ENCODE data around the gene ARHGAP5. TPM values are rescaled to one million over a fixed set of nuclear protein-coding genes. Genes with fewer than 3 reads are reported as not detected.
A peak's percentile ranks its signal among the peaks of the same experiment; 100 is the strongest.

ARHGAP5 gene
- total and polyA plus RNA-seq, 9 of the 15 experiments (the other 6 are each of a cell fraction or from before 2014, with no cell fraction given): 3.1 to 21.8 (median 12.1) TPM

- TF ChIP-seq, protein P1, sequence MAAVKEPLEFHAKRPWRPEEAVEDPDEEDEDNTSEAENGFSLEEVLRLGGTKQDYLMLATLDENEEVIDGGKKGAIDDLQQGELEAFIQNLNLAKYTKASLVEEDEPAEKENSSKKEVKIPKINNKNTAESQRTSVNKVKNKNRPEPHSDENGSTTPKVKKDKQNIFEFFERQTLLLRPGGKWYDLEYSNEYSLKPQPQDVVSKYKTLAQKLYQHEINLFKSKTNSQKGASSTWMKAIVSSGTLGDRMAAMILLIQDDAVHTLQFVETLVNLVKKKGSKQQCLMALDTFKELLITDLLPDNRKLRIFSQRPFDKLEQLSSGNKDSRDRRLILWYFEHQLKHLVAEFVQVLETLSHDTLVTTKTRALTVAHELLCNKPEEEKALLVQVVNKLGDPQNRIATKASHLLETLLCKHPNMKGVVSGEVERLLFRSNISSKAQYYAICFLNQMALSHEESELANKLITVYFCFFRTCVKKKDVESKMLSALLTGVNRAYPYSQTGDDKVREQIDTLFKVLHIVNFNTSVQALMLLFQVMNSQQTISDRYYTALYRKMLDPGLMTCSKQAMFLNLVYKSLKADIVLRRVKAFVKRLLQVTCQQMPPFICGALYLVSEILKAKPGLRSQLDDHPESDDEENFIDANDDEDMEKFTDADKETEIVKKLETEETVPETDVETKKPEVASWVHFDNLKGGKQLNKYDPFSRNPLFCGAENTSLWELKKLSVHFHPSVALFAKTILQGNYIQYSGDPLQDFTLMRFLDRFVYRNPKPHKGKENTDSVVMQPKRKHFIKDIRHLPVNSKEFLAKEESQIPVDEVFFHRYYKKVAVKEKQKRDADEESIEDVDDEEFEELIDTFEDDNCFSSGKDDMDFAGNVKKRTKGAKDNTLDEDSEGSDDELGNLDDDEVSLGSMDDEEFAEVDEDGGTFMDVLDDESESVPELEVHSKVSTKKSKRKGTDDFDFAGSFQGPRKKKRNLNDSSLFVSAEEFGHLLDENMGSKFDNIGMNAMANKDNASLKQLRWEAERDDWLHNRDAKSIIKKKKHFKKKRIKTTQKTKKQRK (IDR thresholded peaks at IDR 0.05; ENCODE audit: borderline replicate concordance, low read depth, low read length): no peak
- TF ChIP-seq DACH1 (IDR thresholded peaks at IDR 0.05; ENCODE audit: partially characterized antibody): no peak
- TF ChIP-seq ZNF79 (CRISPR knock-in tag; IDR thresholded peaks at IDR 0.05; ENCODE audit: low read depth): no peak
- TF ChIP-seq ZNF239 (CRISPR knock-in tag; IDR thresholded peaks at IDR 0.05): no peak
Measured at GRCh38 chr14:32078858-32079216, 1.7 kb downstream of the ARHGAP5 start (continued).

DNA sequence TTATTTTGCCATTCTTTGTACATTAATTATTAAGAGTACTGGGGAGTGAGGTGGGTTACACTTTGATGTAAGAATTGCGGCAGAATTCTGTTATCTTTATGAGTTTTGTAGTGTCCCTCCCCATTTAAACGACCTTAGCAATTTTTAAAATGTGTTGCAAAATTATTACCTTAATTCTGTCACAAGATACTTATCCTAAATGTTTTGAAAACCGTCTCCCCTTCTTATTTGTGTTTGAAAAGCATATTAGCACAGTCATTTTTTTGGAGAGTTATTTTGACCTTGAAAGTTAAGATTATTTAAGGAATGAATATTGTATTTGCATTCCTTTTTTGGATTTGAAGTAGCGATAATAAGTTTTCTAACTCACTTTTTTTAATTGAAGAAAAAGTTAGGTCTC, 2.2 kb downstream of the ARHGAP5 start:
- Histone ChIP-seq H3K4me1 (replicated peaks in 1 of 2; ENCODE audit: control insufficient read depth in 2 of 2, insufficient read depth in 2 of 2, low read length in 2 of 2) (no peaks in the 10 kb centered on the region; a peak in 4 of 5 replicates), H2AFZ (ENCODE audit: low read depth, low read length) (no peak overlapping the region), H3K4me3 (peak overlapping the region; percentile 78; the same call in 1 of the 2 replicates), H3K27me3 (ENCODE audit: control insufficient read depth in 2 of 2, insufficient read depth in 2 of 2, low read length in 2 of 2) (no peaks in the 10 kb centered on the region), H3K9ac (ENCODE audit: insufficient read depth in 1 of 2, low read depth in 2 of 2, low read length in 2 of 2) (peak overlapping the region in 1 of 2 experiments; percentile 72; a peak in 3 of 4 replicates), H3K79me2 (ENCODE audit: control insufficient read depth, insufficient read depth, low read length) (peaks cover 65% of the 10 kb centered on the region), H3K9me3 (replicated peaks; ENCODE audit: control insufficient read depth, insufficient read depth, low read depth, low read length) (no peaks in the 10 kb centered on the region), H4K20me1 (replicated peaks; ENCODE audit: control insufficient read depth, insufficient read depth, low read length) (0 out of 2 replicates have a peak, but pooled peaks cover 3% of the 10 kb centered on the region), H3K4me2 (ENCODE audit: insufficient read depth, low read length) (peak overlapping the region; percentile 79), H3K27ac (ENCODE audit: extremely low read depth, low read depth, low read length) (peak overlapping the region; percentile 41; the same call in 1 of the 3 replicates), H3K36me3 (ENCODE audit: control insufficient read depth, insufficient read depth, low read length) (no peaks in the 10 kb centered on the region), H3K9me1 (ENCODE audit: control insufficient read depth, insufficient read depth, low read length) (no peaks in the 10 kb centered on the region)
- FAIRE-seq (no peak), DNase-seq (ENCODE audit: extremely low read depth in 1 of 4, low spot score in 3 of 4) (no peak), ATAC-seq (no peak)
- in situ Hi-C loops (cut with MboI): no loop called here
- 15% methylated on average over 4 of the region's 4 CpGs for WGBS (ENCODE audit: insufficient coverage, low coverage, missing lambda C conversion rate)
- no peak for TF ChIP-seq BCL6 (CRISPR knock-in tag; IDR thresholded peaks at IDR 0.05)
- no peak for TF ChIP-seq DEAF1 (CRISPR knock-in tag; IDR thresholded peaks at IDR 0.05)
- TF ChIP-seq FOXP1 (CRISPR knock-in tag; IDR thresholded peaks at IDR 0.05): no peak
- TF ChIP-seq ZNF707 (CRISPR knock-in tag; conservative IDR thresholded peaks at IDR 0.05): no peak
- TF ChIP-seq MAFK (IDR thresholded peaks at IDR 0.05; ENCODE audit: low read length): no peak
- TF ChIP-seq ARID2 (IDR thresholded peaks at IDR 0.05): no peak
- no peak for TF ChIP-seq RBM15 (IDR thresholded peaks at IDR 0.05; ENCODE audit: insufficient read depth, low read length)
- TF ChIP-seq ESRRB (CRISPR knock-in tag; IDR thresholded peaks at IDR 0.05; ENCODE audit: borderline replicate concordance): no peak
- no TSS peak for BruUV-seq (replicated peaks)
- ChIA-PET POLR2A (no interaction called here), CTCF (ENCODE audit: low intra/inter-chr PET ratio) (no interaction called here)
- intact Hi-C loops (cut with micrococcal nuclease): loop anchor here (10.0 kb wide), 1 partner anchor 574 kb away; no protein-coding TSS in a partner anchor

Measured in K562 (cell line).